K562 (cell line): ENCODE results near the gene MCL1. TPM values are rescaled to one million over a fixed set of nuclear protein-coding genes. Genes with fewer than 3 reads are reported as not detected.

Source experiments
- ATAC-seq: fragments of 200-7000 bp; cut with Tn5 transposase; 3 replicates; pipeline ENCODE4 v1.9.1; 2020; ENCODE audit warnings: moderate library complexity
- BruUV-seq: library from RNA; stranded (reverse); fragments of 400-500 nt; replicated peaks from 2 replicates; lab custom pipeline; 2021; lab: Mats Ljungman, UMichigan
- CTCF ChIA-PET: fragments of 300-600 bp; formaldehyde crosslinking; extraction: SDS; loops from one replicate; lab custom pipeline; 2021; ENCODE audit warnings: low intra/inter-chr PET ratio; lab: Yijun Ruan, JAX
- POLR2A ChIA-PET: fragments of 300-600, 350-650 bp; sonication (Branson Sonifier 250); formaldehyde crosslinking; extraction: SDS; loops from one replicate; lab custom pipeline; 2021; ENCODE audit warnings: antibody characterized with exemption, inconsistent platforms; lab: Yijun Ruan, JAX
- DNase-seq, 4 experiments: peaks; one replicate each; pipeline versions ENCODE4 v3.0.0 to v3.0.0-alpha.2; 2011 to 2018; ENCODE audit warnings: low spot score in 3 of 4, mixed read lengths in 3 of 4; ENCODE audit errors: extremely low read depth in 1 of 4
- FAIRE-seq: peaks from 2 replicates; lab custom pipeline; 2011; peaks lifted over from hg19 to GRCh38; lab: Jason Lieb, UNC
- H2AFZ ChIP-seq: 2 replicates; pipeline ENCODE4 v1.6.0; 2011; ENCODE audit warnings: low read depth, low read length, control low read depth, inconsistent platforms
- H3K27ac ChIP-seq: fragments of 200-600 bp; 3 replicates; pipeline ENCODE4 v1.8.0; 2011; ENCODE audit warnings: low read depth, mild to moderate bottlenecking, control low read depth, inconsistent platforms, low read length, moderate library complexity, mixed read lengths; ENCODE audit errors: extremely low read depth
- H3K27me3 ChIP-seq, 2 experiments: fragments of 300-600 bp in 1 of 2; 2 replicates in 1 of 2; 3 replicates in 1 of 2; pipeline versions ENCODE4 v1.6.0 to v1.8.0; 2011; ENCODE audit warnings: inconsistent platforms in 2 of 2, low read length in 2 of 2, mild to moderate bottlenecking in 1 of 2, mixed read lengths in 1 of 2, moderate library complexity in 1 of 2; ENCODE audit not compliant: control insufficient read depth in 2 of 2, insufficient read depth in 2 of 2
- H3K36me3 ChIP-seq: fragments of 300-600 bp; 3 replicates; pipeline ENCODE4 v1.8.0; 2011; ENCODE audit warnings: mild to moderate bottlenecking, low read length, inconsistent platforms; ENCODE audit not compliant: control insufficient read depth, insufficient read depth
- H3K4me1 ChIP-seq, 2 experiments: fragments of 200-600 bp in 1 of 2; replicated peaks in 1 of 2; 2 replicates in 1 of 2; 3 replicates in 1 of 2; pipeline versions ENCODE4 v1.5.1 to v1.8.0; 2011; ENCODE audit warnings: inconsistent platforms in 2 of 2, low read length in 2 of 2, mild to moderate bottlenecking in 1 of 2, mixed read lengths in 1 of 2, moderate library complexity in 1 of 2; ENCODE audit not compliant: control insufficient read depth in 2 of 2, insufficient read depth in 2 of 2
- H3K4me2 ChIP-seq: 2 replicates; pipeline ENCODE4 v1.6.1; 2011; ENCODE audit warnings: low read length, control low read depth, inconsistent platforms, mixed read lengths; ENCODE audit not compliant: insufficient read depth
- H3K4me3 ChIP-seq: fragments of 200-600 bp; sonication (generic), shearing (Covaris generic); 2 replicates; pipeline ENCODE4 v1.5.1; 2016; ENCODE audit warnings: control low read depth, inconsistent platforms
- H3K79me2 ChIP-seq: fragments of 200-600 bp; 3 replicates; pipeline ENCODE4 v1.8.0; 2011; ENCODE audit warnings: low read length, inconsistent platforms; ENCODE audit not compliant: control insufficient read depth, insufficient read depth
- H3K9ac ChIP-seq, 2 experiments: 2 replicates each; pipeline versions ENCODE4 v1.6.0 to v1.6.1; 2011; ENCODE audit warnings: low read depth in 2 of 2, low read length in 2 of 2, control low read depth in 1 of 2, inconsistent platforms in 1 of 2, mild to moderate bottlenecking in 1 of 2, mixed read lengths in 1 of 2; ENCODE audit not compliant: insufficient read depth in 1 of 2
- H3K9me1 ChIP-seq: one replicate; pipeline ENCODE4 v1.6.0; 2011; ENCODE audit warnings: inconsistent platforms, mild to moderate bottlenecking, low read length, moderate library complexity; ENCODE audit not compliant: control insufficient read depth, insufficient read depth
- H3K9me3 ChIP-seq: replicated peaks from 2 replicates; pipeline ENCODE4 v1.5.1; 2011; ENCODE audit warnings: low read depth, low read length, inconsistent platforms; ENCODE audit not compliant: control insufficient read depth, insufficient read depth
- H4K20me1 ChIP-seq: replicated peaks from 2 replicates; pipeline ENCODE4 v1.6.1; 2011; ENCODE audit warnings: low read length, inconsistent platforms, mixed read lengths; ENCODE audit not compliant: control insufficient read depth, insufficient read depth
- ELF4 ChIP-seq: fragments of 450-650 bp; formaldehyde crosslinking; IDR thresholded peaks from 2 replicates; pipeline ENCODE4 v1.4.0; 2022; ENCODE audit warnings: missing genetic modification characterization
- HDAC2 ChIP-seq: fragments of 450-650 bp; IDR thresholded peaks from 2 replicates; pipeline ENCODE4 v1.6.1; 2016; ENCODE audit warnings: mild to moderate bottlenecking
- SIN3B ChIP-seq: fragments of 450-650 bp; IDR thresholded peaks from 2 replicates; pipeline ENCODE4 v1.6.1; 2017; ENCODE audit warnings: low read depth, mild to moderate bottlenecking, moderate library complexity
- SMARCA5 ChIP-seq: fragments of 450-650 bp; IDR thresholded peaks from 2 replicates; pipeline ENCODE4 v1.6.1; 2016
- TBL1XR1 ChIP-seq, 2 experiments: IDR thresholded peaks; 2 replicates each; pipeline ENCODE4 v1.6.1; 2012; ENCODE audit warnings: improper control_type of control experiment in 2 of 2, low read length in 2 of 2, mild to moderate bottlenecking in 1 of 2
- ZNF717 ChIP-seq: fragments of 250-450 bp; sonication (Bioruptor Pico); IDR thresholded peaks from 2 replicates; pipeline ENCODE4 v1.5.0; 2021
- WGBS: fragments of 100-300 bp; shearing (Covaris generic); methylation state at CpG from one replicate; pipeline ENCODE4 v1.1.6; 2016; ENCODE audit warnings: low coverage, mixed read lengths; ENCODE audit not compliant: insufficient coverage; ENCODE audit errors: missing lambda C conversion rate; 5-methylcytosine and 5-hydroxymethylcytosine counted together
- in situ Hi-C: fragments of 300-500 bp; cut with MboI; formaldehyde crosslinking; loops from 4 replicates; pipeline ENCODE4 v1.15.0; 2018; ENCODE audit warnings: inconsistent platforms, mixed read lengths
- intact Hi-C: fragments of 100-400 bp; cut with micrococcal nuclease; formaldehyde crosslinking; loops from 2 replicates; pipeline ENCODE4 v1.14.2; 2022
- polyA plus RNA-seq, 8 experiments: library from polyadenylated mRNA; depleted of rRNA in 4 of 8; stranded (reverse) in 5 of 8; unstranded in 3 of 8; fragments of >200 nt; fragmentation: Nextera tagmentation in 2 of 8; fragmentation: Illumina TruSeq in 1 of 8; extraction: Ambion mirVana in 2 of 8; extraction: Trizol in 1 of 8; gene quantifications; 2 replicates each; pipeline versions ENCODE4 v1.2.1 to v1.2.3, GENCODE V29; 2011 to 2014; ENCODE audit warnings: inconsistent platforms in 1 of 8, missing spikeins in 1 of 8
- total RNA-seq, 7 experiments: library from RNA; depleted of rRNA in 6 of 7; stranded (reverse); fragments of >200 nt in 6 of 7; fragmentation: Illumina TruSeq in 2 of 7; extraction: Trizol in 2 of 7; gene quantifications; 2 replicates each; pipeline versions ENCODE4 v1.2.1 to v1.2.3, GENCODE V29; 2011 to 2021; ENCODE audit warnings: low replicate concordance in 1 of 7
- TF ChIP-seq, protein P1 (sequence below): sonication (generic); formaldehyde crosslinking; IDR thresholded peaks from 2 replicates; pipeline ENCODE4 v1.5.0; 2020; ENCODE audit warnings: missing genetic modification reagents
- TF ChIP-seq, protein P2 (sequence below), 2 experiments: fragments of 200-800 bp in 1 of 2; sonication (Bioruptor generic) in 1 of 2; sonication (generic) in 1 of 2; formaldehyde crosslinking in 1 of 2; IDR thresholded peaks in 1 of 2; conservative IDR thresholded peaks in 1 of 2; 2 replicates each; pipeline versions ENCODE4 v1.5.0 to v1.6.1; 2016 to 2020; ENCODE audit warnings: missing compliant biosample characterization in 1 of 2, missing genetic modification characterization in 1 of 2, missing genetic modification reagents in 1 of 2
- TF ChIP-seq, protein P3 (sequence below): fragments of 250-450 bp; sonication (Bioruptor Pico); IDR thresholded peaks from 2 replicates; pipeline ENCODE4 v1.5.0; 2020; ENCODE audit warnings: mild to moderate bottlenecking, borderline replicate concordance

Gene MCL1
- total and polyA plus RNA-seq, 9 of the 15 experiments (the other 6 are each of a cell fraction or from before 2014, with no cell fraction given), result 27.1 to 224 (median 138) TPM

DNA sequence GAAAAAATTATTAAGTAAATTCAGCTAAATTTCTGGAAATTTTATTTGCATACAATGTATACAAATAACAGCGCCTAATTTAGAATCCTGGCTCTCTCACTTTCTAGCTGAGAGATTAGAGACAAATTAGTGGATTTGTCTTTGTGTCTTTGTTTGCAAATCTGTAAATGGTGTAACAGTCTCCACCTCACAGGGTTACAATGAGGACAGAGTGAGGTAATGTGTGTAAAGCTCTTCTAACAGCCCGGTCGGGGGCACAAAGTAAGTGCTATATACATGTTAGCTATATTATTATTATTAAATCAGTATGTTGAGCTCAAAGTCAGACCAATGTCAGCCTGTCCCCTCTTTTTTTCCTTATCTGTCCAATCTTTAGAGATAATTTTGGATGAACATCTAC lies 35.2 kb downstream of the MCL1 start:
- no peak for ATAC-seq
- intact Hi-C loops (loop anchor here (10.0 kb wide), 1 partner anchor 179 kb away; the partner anchor contains the start of gene RPRD2), in situ Hi-C loops (no loop called here)
- Histone ChIP-seq H3K9ac (peak overlapping the region in 1 of 2 experiments; percentile 22; a peak in 1 of 4 replicates), H3K4me3 (no peak overlapping the region), H3K4me2 (no peak overlapping the region), H3K4me1 (peaks cover 30 to 52% of the 10 kb centered on the region in 2 experiments), H3K27ac (peak overlapping the region; percentile 87; the same call in 2 of the 3 replicates), H4K20me1 (no peaks in the 10 kb centered on the region), H3K9me1 (no peaks in the 10 kb centered on the region), H3K9me3 (no peaks in the 10 kb centered on the region), H3K27me3 (no peaks in the 10 kb centered on the region), H3K79me2 (peaks cover 24% of the 10 kb centered on the region), H3K36me3 (no peaks in the 10 kb centered on the region), H2AFZ (peak overlapping the region; percentile 63)
- BruUV-seq, result no TSS peak
- ChIA-PET CTCF (no interaction called here), POLR2A (interaction anchor here (0.7 to 8.9 kb wide), 4 partner anchors 9 to 28 kb away, joined by 3 to 53 read pairs (median 11); partner anchors contain the start of gene FALEC)
- TF ChIP-seq HDAC2, result no peak
- TF ChIP-seq TBL1XR1 (IDR thresholded peaks at IDR 0.05; ENCODE audit: low read length in 2 of 2), result 0 out of 4 replicates have a peak, but pooled peaks of 1 of the 2 experiments have one; percentile 34
- 41% methylated on average over 3 of the region's 3 CpGs for WGBS
- no peak for FAIRE-seq
- DNase-seq, result peak in 1 of 4 experiments; percentile 28

DNA sequence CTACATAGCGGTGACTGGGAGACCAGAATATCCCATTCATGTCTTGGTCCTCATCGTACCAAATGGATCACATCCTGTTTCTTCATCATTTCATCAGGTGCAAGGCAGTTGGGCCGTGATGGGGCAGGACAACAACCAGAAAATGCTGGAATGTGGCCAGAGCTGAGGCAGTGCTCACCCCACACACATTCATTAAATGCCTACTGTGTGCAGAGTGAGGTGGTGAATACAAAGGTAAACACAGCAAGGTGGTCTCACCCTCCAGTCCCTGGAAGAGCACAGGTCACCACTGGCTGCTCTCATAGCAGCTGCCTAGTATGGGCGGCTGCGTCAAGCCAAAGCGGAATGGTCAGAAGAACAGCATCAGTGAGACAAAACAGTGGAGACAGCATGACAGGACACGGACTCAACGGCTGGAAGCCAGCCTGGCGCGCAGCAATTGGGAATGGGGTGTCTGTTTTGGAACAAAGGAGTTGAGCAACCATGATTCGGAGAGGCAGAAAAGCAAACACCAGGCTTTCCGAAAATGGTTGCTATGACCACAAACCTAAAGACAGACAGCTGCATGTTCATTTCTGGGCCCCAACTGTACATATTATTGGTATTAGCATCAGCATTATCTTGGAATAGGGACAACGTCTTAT lies 35.8 kb downstream of the MCL1 start:
- Histone ChIP-seq H3K27me3 (no peaks in the 10 kb centered on the region), H3K4me1 (peaks cover 30 to 47% of the 10 kb centered on the region in 2 experiments), H3K9ac (peak overlapping the region; percentile 22 to 82; a peak in 2 of 4 replicates), H3K27ac (peak overlapping the region; percentile 87), H3K9me3 (no peaks in the 10 kb centered on the region), H3K9me1 (no peaks in the 10 kb centered on the region), H3K36me3 (no peaks in the 10 kb centered on the region), H3K79me2 (peaks cover 19% of the 10 kb centered on the region), H3K4me3 (no peak overlapping the region), H3K4me2 (no peak overlapping the region), H4K20me1 (no peaks in the 10 kb centered on the region), H2AFZ (peak overlapping the region; percentile 63)
- 85% methylated on average over 13 of the region's 13 CpGs for WGBS
- POLR2A ChIA-PET, result interaction anchor here (0.7 to 8.9 kb wide), 4 partner anchors 9 to 27 kb away, joined by 3 to 53 read pairs (median 11); partner anchors contain the start of gene FALEC
- intact Hi-C loops, result loop anchor here (10.0 kb wide), 1 partner anchor 179 kb away; the partner anchor contains the start of gene RPRD2
- DNase-seq, result peak in 1 of 4 experiments; percentile 22
- no TSS peak for BruUV-seq
- no peak for ATAC-seq
- FAIRE-seq, result no peak
- CTCF ChIA-PET, result no interaction called here
- in situ Hi-C loops, result no loop called here
- TF ChIP-seq SIN3B, result no peak
- TF ChIP-seq, protein P1, sequence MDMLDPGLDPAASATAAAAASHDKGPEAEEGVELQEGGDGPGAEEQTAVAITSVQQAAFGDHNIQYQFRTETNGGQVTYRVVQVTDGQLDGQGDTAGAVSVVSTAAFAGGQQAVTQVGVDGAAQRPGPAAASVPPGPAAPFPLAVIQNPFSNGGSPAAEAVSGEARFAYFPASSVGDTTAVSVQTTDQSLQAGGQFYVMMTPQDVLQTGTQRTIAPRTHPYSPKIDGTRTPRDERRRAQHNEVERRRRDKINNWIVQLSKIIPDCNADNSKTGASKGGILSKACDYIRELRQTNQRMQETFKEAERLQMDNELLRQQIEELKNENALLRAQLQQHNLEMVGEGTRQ (CRISPR knock-in tag), result no peak
- TF ChIP-seq, protein P2, sequence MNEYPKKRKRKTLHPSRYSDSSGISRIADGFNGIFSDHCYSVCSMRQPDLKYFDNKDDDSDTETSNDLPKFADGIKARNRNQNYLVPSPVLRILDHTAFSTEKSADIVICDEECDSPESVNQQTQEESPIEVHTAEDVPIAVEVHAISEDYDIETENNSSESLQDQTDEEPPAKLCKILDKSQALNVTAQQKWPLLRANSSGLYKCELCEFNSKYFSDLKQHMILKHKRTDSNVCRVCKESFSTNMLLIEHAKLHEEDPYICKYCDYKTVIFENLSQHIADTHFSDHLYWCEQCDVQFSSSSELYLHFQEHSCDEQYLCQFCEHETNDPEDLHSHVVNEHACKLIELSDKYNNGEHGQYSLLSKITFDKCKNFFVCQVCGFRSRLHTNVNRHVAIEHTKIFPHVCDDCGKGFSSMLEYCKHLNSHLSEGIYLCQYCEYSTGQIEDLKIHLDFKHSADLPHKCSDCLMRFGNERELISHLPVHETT (CRISPR knock-in tag; conservative IDR thresholded peaks at IDR 0.05 in 1 of 2, IDR thresholded peaks at IDR 0.05 in 1 of 2), result no peak
- no peak for TF ChIP-seq SMARCA5
- TF ChIP-seq ZNF717 (CRISPR knock-in tag), result no peak
- TF ChIP-seq, protein P3, sequence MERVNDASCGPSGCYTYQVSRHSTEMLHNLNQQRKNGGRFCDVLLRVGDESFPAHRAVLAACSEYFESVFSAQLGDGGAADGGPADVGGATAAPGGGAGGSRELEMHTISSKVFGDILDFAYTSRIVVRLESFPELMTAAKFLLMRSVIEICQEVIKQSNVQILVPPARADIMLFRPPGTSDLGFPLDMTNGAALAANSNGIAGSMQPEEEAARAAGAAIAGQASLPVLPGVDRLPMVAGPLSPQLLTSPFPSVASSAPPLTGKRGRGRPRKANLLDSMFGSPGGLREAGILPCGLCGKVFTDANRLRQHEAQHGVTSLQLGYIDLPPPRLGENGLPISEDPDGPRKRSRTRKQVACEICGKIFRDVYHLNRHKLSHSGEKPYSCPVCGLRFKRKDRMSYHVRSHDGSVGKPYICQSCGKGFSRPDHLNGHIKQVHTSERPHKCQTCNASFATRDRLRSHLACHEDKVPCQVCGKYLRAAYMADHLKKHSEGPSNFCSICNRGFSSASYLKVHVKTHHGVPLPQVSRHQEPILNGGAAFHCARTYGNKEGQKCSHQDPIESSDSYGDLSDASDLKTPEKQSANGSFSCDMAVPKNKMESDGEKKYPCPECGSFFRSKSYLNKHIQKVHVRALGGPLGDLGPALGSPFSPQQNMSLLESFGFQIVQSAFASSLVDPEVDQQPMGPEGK, result no peak
- TF ChIP-seq ELF4 (CRISPR knock-in tag), result no peak
